ENCODE data around the gene ST8SIA2.

Gene ST8SIA2

GRCh38 chr15:92393071-92393979 is at the start of gene ST8SIA2:
Gene ST8SIA2 (plus strand): TSS chr15:92393881. CDS start chr15:92394065, 184 bp downstream.
- no peak for DNase-seq

- no peak for DNase-seq
These were observed 49.6 kb upstream of the ST8SIA2 start for GRCh38 chr15:92343924-92344643.

GRCh38 chr15:92346063-92346462 is 47.6 kb upstream of the ST8SIA2 start:
- DNase-seq, result no peak

- DNase-seq, result no peak
These were observed 38.4 kb upstream of the ST8SIA2 start for GRCh38 chr15:92355307-92355706.

- DNase-seq, result no peak
These were observed 32.2 kb upstream of the ST8SIA2 start for GRCh38 chr15:92361321-92362000.

GRCh38 chr15:92362001-92362350 is 31.7 kb upstream of the ST8SIA2 start:
- DNase-seq, result no peak

GRCh38 chr15:92365084-92365483 is 28.6 kb upstream of the ST8SIA2 start:
- DNase-seq, result no peak

- DNase-seq, result no peak
These were observed 27.8 kb upstream of the ST8SIA2 start for GRCh38 chr15:92365906-92366305.

- no peak for DNase-seq
These were observed 27.3 kb upstream of the ST8SIA2 start for GRCh38 chr15:92366381-92366780.

GRCh38 chr15:92375057-92375456 is 18.6 kb upstream of the ST8SIA2 start:
- DNase-seq, result no peak

GRCh38 chr15:92376109-92376508 is 17.6 kb upstream of the ST8SIA2 start:
- DNase-seq, result no peak

- no peak for DNase-seq
These were observed 16.4 kb upstream of the ST8SIA2 start for GRCh38 chr15:92377083-92377789.

- peak; percentile 16 for DNase-seq
These were observed 10.0 kb upstream of the ST8SIA2 start for GRCh38 chr15:92383519-92384324.

GRCh38 chr15:92384381-92384780 is 9.3 kb upstream of the ST8SIA2 start:
- DNase-seq, result no peak

GRCh38 chr15:92385096-92385495 is 8.6 kb upstream of the ST8SIA2 start:
- no peak for DNase-seq

GRCh38 chr15:92391640-92392039 is 2.0 kb upstream of the ST8SIA2 start:
- peak; percentile 55 for DNase-seq

- DNase-seq, result no peak
These were observed 1.2 kb upstream of the ST8SIA2 start for GRCh38 chr15:92392462-92392861.

GRCh38 chr15:92393980-92394308 is 263 bp downstream of the ST8SIA2 start:
- no peak for DNase-seq

GRCh38 chr15:92394309-92395097 is 822 bp downstream of the ST8SIA2 start:
- DNase-seq, result no peak

GRCh38 chr15:92395098-92395635 is 1.5 kb downstream of the ST8SIA2 start:
- no peak for DNase-seq

All from hematopoietic multipotent progenitor cell treated with erythropoietin and hydrocortisone succinate and interleukin-3 and kit ligand, for 8 days (in vitro differentiated cells).